ENCODE measurements around the gene RNF224. TPM values are rescaled to one million over a fixed set of nuclear protein-coding genes. Genes with fewer than 3 reads are reported as not detected.

RNF224 gene
- total and polyA plus RNA-seq, 12 donors = 0.06 TPM; not detected in 11

DNA sequence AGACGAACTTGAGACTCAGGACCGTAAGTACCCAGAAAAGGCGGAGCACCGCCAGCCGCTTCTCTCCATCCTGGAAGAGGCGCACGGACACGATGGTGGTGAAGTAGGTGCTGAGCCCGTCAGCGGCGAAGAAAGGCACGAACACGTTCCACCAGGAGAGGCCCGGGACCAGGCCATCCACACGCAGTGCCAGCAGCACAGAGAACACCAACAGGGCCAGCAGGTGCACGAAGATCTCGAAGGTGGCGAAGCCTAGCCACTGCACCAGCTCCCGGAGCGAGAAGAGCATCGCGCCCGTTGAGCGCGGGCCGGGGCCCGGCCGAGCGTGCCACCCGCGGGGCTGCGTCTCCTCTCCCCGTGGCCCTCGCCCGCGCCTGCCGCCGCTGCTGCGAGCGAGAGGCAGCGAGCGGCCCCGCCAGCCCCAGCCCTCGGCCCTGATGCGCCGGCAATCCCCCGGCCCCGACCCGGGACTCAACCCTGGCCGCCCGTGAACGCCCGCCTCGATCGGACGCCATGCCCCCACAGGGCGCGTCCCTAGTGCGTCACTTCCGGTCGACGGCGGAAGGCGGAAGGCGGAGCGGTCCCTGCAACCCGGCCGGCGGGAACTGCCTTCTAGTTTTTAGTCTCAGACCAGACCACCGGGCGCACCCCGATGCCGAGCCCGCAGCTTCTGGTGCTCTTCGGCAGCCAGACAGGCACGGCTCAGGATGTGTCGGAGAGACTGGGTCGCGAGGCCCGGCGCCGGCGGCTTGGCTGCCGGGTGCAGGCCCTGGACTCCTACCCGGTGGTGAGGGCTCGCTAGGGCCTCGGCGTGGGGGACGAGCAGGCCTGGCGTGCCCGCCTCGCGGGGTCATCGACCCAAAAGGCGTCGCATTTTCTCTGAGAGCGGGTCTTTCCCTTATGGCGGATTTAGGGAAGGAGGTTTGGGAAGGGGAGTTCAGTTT is 21.9 kb upstream of the RNF224 start, which contains the start of the genes NDOR1 and TMEM203:
TSS of gene NDOR1 (plus strand) at position 575 of the 944 bp plus-strand sequence. CDS start at position 653, 78 bp downstream.
TSS of gene TMEM203 (minus strand) at position 523 of the 944 bp plus-strand sequence. CDS start at position 289, 234 bp downstream.
- no peaks in the 10 kb centered on the region for H3K9me3 ChIP-seq (replicated peaks in 1 of 3)
- peak within 1 kb of the TSS; percentile 44 to 98 (median 76) for H3K4me3 ChIP-seq
- H3K36me3 ChIP-seq (replicated peaks in 1 of 2) = no peaks in the 10 kb centered on the region
- DNase-seq = peak; percentile 88 to 95 (median 93)
- intact Hi-C loops (cut with DNase I) = no loop called here
- H3K27ac ChIP-seq = peak within 1 kb of the TSS in 4 of 5 donors; percentile 70 to 97 (median 78)
- H3K27me3 ChIP-seq = no peaks in the 10 kb centered on the region
- peaks cover 15 to 47% of the 10 kb centered on the region in 2 donors for H3K4me1 ChIP-seq (replicated peaks in 1 of 2)
- peak in 1 of 2 donors; percentile 61 for TF ChIP-seq POLR2A (IDR thresholded peaks at IDR 0.05)
- TF ChIP-seq, protein P1, sequence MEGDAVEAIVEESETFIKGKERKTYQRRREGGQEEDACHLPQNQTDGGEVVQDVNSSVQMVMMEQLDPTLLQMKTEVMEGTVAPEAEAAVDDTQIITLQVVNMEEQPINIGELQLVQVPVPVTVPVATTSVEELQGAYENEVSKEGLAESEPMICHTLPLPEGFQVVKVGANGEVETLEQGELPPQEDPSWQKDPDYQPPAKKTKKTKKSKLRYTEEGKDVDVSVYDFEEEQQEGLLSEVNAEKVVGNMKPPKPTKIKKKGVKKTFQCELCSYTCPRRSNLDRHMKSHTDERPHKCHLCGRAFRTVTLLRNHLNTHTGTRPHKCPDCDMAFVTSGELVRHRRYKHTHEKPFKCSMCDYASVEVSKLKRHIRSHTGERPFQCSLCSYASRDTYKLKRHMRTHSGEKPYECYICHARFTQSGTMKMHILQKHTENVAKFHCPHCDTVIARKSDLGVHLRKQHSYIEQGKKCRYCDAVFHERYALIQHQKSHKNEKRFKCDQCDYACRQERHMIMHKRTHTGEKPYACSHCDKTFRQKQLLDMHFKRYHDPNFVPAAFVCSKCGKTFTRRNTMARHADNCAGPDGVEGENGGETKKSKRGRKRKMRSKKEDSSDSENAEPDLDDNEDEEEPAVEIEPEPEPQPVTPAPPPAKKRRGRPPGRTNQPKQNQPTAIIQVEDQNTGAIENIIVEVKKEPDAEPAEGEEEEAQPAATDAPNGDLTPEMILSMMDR (IDR thresholded peaks at IDR 0.05) = no peak
- WGBS, 4 donors = 0 to 1% (median 0%) methylated on average over 10 to 98 of the region's 98 CpGs

DNA sequence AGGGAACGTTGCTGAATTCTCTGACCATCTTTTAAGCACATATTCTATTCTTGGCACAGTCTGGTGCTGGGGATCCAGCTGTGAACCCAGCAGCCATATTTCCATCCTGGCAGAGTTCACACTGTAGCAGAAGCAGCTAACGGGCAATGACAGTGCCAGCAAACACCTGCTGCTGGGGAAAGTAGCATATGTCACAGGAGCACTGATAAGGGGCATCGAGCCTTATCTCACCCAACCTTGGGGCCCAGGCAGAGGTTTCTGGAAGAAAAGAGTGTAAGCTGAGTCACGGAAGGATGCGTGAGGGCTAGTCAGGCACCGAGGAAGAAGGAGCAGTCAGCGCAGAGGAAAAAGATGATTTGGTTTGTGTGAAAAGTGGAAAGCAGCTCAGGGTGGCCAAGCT is 20.7 kb upstream of the RNF224 start:
- DNase-seq = no peak
- peaks cover 9 to 41% of the 10 kb centered on the region in 2 donors for H3K4me1 ChIP-seq (replicated peaks in 1 of 2)
- H3K4me3 ChIP-seq = peak overlapping the region in 1 of 4 donors; percentile 98
- intact Hi-C loops (cut with DNase I) = no loop called here
- 69 to 77% (median 74%) methylated on average over 7 of the region's 7 CpGs for WGBS, 4 donors
- no peaks in the 10 kb centered on the region for H3K27me3 ChIP-seq
- H3K9me3 ChIP-seq (replicated peaks in 1 of 3) = no peaks in the 10 kb centered on the region
- TF ChIP-seq POLR2A (IDR thresholded peaks at IDR 0.05) = no peak
- TF ChIP-seq, protein P1 (IDR thresholded peaks at IDR 0.05) = no peak
- no peaks in the 10 kb centered on the region for H3K36me3 ChIP-seq (replicated peaks in 1 of 2)
- H3K27ac ChIP-seq = no peak overlapping the region

DNA sequence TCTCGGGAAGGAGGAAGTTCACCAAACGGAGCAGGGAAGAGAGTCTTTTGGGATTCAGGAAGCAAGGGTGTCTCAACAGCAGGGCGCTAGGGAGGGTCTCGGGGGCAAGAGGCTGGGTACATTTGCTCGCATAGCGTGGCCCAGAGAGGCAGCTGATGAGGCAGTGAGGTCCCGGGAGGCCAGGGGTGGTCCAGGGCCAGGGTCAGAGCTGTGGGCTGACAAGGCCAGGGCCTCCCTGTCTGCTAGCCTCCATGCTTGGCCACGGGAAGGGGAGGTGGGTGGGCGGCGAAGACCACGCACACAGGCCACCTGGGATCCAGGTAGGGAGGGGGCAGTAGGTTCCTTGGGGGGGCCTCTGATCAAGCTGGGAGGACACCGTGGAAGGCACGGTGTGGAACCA is 15.8 kb upstream of the RNF224 start:
- Histone ChIP-seq H3K9me3 (replicated peaks in 1 of 3) (no peaks in the 10 kb centered on the region), H3K27ac (no peak overlapping the region), H3K27me3 (no peaks in the 10 kb centered on the region), H3K4me1 (replicated peaks in 1 of 2) (peaks cover 0 to 5% of the 10 kb centered on the region in 2 donors), H3K36me3 (replicated peaks in 1 of 2) (no peaks in the 10 kb centered on the region), H3K4me3 (no peak overlapping the region)
- intact Hi-C loops (cut with DNase I) = no loop called here
- no peak for TF ChIP-seq POLR2A (IDR thresholded peaks at IDR 0.05)
- TF ChIP-seq, protein P1 (IDR thresholded peaks at IDR 0.05) = no peak
- 78 to 88% (median 82%) methylated on average over 7 to 13 of the region's 13 CpGs for WGBS, 4 donors
- DNase-seq = no peak

DNA sequence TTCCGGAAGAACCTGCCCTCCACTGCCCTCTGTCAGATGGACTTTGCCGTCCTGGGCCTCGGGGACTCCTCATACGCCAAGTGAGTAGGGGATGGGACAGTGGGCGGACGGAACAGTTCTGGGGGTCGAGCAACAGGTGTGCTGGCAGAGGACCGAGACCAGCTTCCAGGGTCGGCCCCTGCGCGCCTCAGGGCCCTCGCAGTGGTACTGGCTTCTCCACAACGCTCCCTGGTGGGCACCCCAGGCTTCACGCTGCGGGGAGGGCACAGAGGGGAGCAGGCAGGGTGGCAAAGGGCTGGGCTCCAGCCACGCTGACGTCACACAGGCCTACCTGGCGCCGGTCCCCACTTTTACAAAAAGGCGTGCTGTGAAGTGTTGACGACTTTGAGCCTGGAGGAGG is 14.8 kb upstream of the RNF224 start:
- Histone ChIP-seq H3K27me3 (no peaks in the 10 kb centered on the region), H3K4me1 (replicated peaks in 1 of 2) (peaks cover 0 to under 1% of the 10 kb centered on the region in 2 donors), H3K9me3 (replicated peaks in 1 of 3) (no peaks in the 10 kb centered on the region), H3K4me3 (no peak overlapping the region), H3K27ac (no peak overlapping the region), H3K36me3 (replicated peaks in 1 of 2) (no peaks in the 10 kb centered on the region)
- intact Hi-C loops (cut with DNase I) = no loop called here
- no peak for TF ChIP-seq POLR2A (IDR thresholded peaks at IDR 0.05)
- TF ChIP-seq, protein P1 (IDR thresholded peaks at IDR 0.05) = no peak
- no peak for DNase-seq
- 84 to 85% (median 84%) methylated on average over 13 to 21 of the region's 21 CpGs for WGBS, 4 donors

Measured in adrenal gland (tissue), 12 donors.